ENCODE data around the gene RIPK3.

The RIPK3 gene

DNA sequence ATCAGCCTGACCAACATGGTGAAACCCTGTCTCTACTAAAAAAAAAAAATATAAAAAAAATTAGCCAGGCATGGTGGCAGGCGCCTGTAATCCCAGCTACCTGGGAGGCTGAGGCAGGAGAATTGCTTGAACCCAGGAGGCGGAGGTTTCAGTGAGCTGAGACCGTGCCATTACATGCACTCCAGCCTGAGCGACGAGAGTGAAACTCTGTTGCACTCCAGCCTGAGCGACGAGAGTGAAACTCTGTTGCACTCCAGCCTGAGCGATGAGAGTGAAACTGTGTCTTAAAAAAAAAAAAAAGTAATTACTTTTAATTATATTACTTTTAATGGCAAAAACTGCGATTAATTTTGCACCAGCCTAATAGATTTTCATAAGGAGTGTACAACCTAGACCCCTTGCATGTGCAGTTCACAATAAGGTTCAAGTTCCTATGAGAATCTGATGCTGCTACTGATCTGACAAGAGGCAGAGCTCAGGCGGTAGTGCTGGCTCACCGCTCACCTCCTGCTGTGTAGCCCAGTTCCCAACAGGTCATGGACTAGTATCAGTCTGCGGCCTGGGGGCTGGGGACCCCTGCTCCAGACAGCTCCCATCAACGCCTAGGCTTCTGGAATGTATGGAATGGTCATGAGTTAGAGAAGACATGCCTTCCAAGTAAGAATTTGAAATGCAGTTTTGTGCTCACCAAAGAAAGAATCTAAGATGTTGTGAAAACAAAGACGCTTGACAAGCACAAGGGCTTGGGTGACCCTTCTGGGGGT is 18.4 kb downstream of the RIPK3 start:
- no peak for DNase-seq (ENCODE audit: low read depth)

DNA sequence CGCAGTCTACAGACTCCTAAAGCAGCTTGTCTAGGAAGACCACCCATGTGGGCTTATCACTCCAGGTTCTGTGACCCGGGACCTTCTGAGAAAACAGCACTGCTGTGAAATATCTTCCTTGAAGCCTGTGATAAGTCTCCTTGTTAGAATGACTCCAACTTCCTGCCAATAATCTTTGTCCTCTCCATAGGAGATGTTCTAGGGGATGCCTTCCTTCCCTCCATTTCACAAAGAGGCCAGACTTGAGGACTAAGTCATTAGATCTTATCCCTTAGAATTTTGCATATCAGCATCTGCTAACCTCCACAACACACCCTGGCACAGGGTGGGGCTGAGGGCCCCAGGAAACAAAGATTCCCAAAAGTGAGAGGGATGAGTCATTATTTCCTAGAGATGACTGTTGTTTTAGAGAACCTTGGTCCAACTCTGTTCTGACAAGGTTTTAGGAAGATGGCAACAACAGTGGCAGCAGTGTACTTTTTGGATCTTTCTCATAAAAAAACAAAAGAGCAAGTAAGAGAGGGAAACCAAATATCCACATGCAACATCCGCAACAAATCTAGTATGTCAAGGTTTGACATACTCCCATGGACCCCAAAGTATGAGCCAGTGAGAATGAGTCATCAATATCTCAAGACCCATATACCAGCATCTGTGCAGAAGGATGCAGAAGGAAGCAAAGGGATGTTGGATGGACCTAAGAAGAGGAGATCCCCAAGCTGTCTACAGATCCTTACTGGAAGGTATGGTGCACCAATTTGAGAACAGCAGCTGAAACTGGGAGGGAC is 22.5 kb downstream of the RIPK3 start:
- no peak for DNase-seq (ENCODE audit: low read depth)

DNA sequence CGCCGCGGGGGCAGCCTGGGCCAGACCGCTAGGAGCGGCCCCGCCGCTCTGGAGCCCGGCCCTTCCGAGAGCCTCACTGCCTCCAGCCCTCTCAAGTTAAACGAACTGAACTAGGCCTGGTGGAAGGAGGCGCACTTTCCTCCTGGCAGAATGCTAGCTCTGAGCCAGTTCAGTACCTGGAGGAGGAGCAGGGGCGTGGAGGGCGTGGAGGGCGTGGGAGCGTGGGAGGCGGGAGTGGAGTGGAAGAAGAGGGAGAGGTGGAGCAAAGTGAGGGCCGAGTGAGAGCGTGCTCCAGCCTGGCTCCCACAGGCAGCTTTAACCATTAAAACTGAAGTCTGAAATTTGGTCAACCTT is 23.2 kb downstream of the RIPK3 start:
- DNase-seq (ENCODE audit: low read depth) = no peak

DNA sequence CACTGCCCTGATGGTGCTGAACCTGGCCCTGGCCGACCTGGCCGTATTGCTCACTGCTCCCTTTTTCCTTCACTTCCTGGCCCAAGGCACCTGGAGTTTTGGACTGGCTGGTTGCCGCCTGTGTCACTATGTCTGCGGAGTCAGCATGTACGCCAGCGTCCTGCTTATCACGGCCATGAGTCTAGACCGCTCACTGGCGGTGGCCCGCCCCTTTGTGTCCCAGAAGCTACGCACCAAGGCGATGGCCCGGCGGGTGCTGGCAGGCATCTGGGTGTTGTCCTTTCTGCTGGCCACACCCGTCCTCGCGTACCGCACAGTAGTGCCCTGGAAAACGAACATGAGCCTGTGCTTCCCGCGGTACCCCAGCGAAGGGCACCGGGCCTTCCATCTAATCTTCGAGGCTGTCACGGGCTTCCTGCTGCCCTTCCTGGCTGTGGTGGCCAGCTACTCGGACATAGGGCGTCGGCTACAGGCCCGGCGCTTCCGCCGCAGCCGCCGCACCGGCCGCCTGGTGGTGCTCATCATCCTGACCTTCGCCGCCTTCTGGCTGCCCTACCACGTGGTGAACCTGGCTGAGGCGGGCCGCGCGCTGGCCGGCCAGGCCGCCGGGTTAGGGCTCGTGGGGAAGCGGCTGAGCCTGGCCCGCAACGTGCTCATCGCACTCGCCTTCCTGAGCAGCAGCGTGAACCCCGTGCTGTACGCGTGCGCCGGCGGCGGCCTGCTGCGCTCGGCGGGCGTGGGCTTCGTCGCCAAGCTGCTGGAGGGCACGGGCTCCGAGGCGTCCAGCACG is 23.8 kb downstream of the RIPK3 start:
- DNase-seq (ENCODE audit: low read depth) = no peak

GRCh38 chr14:24315243-24315806 is 24.5 kb downstream of the RIPK3 start:
- no peak for DNase-seq (ENCODE audit: low read depth)

- DNase-seq (ENCODE audit: low read depth) = no peak
Observed at GRCh38 chr14:24314377-24315193, 25.2 kb downstream of the RIPK3 start.

DNA sequence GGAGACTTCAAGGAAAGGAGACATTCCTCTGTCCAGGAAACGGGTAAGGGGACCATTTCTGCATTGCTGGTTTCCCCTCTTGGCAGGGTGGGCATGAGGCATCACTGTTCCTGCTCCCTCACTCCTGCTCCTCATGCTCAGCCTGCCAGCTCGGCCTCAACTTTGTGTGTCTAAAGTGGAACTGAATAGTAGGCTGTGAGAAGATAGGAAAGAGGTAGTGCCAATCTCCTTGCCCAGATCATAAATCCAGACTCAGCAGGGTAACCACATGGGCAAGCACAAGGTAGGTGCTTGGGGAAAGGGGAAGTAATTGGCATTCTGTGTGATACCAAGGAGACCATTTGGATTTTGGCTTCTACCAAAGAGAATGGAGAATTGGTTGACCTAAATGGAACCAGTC is 25.9 kb downstream of the RIPK3 start:
- no peak for DNase-seq (ENCODE audit: low read depth)

DNA sequence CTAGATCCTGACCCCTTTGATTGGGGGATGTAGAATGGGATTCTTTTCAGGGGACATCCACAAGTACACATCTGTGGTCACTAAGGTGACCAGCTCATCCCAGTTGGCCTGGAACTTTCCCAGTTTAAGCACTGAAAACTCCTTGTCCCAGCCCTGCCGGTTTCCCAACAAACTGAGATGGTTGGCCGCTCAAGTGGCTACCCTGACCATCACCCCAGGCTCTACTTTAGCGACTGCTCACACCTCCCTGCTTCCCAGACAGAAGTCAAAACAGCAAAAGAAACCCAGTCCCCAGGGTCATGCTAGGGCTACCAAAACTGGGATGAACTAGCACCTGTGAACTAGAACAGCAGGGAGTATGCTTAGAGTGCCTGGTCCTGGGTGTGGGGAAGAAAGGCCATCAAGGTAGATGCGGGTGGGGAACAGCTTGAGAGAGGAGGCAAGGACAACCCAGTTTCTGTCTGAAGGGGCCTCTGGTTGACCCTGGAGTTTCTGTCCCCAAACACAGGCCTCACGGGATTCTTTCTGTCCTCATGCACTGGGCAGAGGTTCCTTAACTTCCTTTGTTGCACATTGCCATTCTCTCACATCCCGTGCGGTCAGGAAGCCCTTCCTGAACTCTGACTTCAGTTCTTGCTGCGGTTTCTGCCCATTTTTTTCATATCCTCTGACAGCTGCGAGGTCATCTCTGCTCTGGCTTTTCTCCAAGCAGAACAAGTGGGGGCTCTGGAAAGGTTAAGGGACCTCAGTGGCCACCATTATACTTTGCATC is 26.9 kb downstream of the RIPK3 start:
- no peak for DNase-seq (ENCODE audit: low read depth)

DNA sequence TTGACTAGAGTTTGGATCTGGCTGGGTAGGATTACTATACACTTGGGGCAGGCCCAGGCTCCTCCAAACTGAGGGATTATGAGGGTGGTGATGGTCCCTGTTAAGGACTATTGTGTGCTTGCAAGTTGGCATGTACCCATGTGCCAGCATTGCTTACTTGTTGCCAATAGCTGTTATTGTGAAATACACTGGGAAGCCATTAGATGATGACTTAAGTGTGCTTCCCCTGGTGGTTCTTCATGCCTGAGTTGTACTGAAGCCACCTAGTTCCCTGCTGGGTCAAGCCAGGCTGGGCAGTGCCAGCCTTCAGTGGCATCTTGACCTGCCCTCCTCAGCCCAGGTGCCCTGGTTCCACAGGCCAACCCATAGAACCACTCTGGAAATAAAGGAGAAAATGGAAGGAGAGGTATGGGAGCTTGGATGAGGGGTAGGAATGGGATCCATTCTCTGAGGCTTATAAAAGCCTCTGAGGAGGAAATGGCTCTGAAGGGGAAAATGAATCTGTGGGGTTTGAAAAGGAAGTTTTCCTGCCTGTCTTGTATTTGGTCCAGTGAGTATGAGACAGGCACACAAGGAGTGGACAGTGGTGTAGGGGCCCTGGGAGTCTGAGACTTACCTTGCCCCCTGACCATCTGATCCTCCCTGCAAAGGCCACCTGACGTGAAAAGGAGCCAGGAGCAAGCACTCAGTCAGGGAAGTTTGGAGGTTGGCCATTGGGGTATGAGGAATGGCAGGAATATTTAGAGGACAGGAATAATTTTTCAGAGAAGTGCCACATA is 27.8 kb downstream of the RIPK3 start:
- DNase-seq (ENCODE audit: low read depth) = no peak

GRCh38 chr14:24310646-24311604 is 28.9 kb downstream of the RIPK3 start, which contains the start of gene LTB4R:
Gene LTB4R, plus strand, starts transcription at chr14:24311502. Its CDS starts 4,150 bp downstream, at chr14:24315652.
- peak; percentile 41 for DNase-seq (ENCODE audit: low read depth)

DNA sequence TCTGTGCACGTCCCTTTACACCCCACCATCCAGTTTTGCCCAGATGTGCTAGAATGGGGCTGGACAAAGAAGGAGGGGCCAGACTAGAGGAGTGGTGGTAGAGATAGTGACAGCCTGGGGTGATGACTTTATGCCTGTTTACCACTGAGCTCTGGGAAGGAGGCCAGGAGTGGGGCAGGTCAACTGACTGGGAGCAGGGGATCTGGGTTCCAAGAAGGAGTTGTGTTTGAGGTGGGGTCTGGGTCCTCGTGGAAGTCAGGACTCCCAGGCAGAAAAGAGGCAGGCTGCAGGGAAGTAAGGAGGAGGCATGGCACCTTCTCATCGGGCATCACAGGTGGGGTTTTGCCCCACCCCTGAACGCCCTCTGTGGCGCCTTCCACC is 29.5 kb downstream of the RIPK3 start:
- DNase-seq (ENCODE audit: low read depth) = no peak

DNA sequence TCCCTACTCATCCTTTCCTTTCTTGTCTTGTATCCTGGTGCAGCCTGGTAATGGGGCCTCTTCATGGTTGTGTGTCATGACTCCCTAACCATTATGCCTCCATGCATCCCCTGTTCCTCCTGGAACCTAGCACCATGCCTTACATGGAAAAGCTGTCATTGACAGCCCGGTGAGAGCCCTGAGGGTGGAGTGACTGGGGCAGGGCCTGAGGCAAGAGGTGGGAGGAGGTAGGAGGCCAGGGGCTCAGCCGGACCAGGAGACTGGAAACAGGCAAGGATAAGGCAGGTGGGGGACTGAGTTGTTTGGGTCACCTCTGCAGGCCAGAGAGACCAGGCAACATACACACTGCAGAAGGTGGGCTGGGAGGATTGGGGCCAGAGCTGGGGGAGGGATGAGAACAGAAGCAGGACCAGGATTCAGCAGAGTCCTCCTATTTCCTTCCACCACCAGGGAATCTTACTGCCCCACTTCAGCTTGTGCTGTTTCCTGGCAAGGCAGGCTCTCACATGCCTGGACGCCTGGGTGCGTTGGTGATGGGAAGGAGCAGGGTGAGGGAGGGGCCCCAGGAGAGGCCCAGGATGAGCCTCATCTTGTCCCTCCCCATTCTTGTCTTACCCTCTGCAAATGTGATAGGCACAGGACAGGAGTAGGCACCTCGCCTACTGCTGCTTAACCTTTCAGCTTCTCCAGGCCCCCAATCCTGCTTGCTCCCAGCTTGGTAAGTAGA is 30.1 kb downstream of the RIPK3 start, which contains the start of gene LTB4R2:
Gene LTB4R2, plus strand, starts transcription at position 603 of the 727 bp plus-strand sequence. CDS start 525 bp downstream, outside the sequence.
- no peak for DNase-seq (ENCODE audit: low read depth)

DNA sequence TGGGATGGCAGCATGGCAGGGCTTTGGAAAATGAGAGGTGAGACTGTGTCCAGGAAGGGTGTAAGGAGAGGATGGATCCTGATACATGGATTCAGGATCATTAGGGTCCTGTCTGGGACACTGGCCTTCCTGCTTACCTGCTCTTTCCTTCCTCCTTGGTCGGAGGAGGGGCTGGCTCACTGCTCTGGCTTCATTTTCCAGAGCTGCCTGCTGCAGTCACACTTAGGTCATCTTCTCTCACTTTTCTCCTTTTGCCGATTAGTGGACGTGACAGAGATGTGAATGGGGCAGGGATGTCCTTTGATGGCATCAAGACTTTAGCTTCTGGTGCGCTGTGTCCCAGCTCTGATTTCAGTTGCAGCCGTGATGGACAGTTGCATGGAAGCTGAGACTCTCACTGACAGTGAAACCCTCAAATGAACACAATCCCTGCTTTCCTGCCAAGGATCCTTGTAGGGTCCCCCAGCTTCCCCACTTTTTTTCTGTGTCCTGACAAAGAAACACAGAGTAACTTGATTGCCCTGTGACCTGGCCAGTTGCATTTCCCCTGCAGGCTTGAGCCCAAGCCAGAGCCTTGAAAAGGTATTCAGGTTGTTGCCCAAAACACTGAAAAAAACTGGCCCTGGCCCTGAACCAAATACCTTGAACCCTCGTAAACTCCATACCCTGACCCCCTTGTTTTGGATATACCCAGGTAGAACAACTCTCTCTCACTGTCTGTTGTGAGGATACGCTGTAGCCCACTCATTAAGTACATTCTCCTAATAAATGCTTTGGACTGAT is 31.3 kb downstream of the RIPK3 start:
- no peak for DNase-seq (ENCODE audit: low read depth)

GRCh38 chr14:24307575-24308341 is 32.0 kb downstream of the RIPK3 start, which contains the start of gene CIDEB:
Gene CIDEB, minus strand, starts transcription at chr14:24307977. Its CDS starts 119 bp downstream, at chr14:24307858.
- DNase-seq (ENCODE audit: low read depth) = peak; percentile 53

DNA sequence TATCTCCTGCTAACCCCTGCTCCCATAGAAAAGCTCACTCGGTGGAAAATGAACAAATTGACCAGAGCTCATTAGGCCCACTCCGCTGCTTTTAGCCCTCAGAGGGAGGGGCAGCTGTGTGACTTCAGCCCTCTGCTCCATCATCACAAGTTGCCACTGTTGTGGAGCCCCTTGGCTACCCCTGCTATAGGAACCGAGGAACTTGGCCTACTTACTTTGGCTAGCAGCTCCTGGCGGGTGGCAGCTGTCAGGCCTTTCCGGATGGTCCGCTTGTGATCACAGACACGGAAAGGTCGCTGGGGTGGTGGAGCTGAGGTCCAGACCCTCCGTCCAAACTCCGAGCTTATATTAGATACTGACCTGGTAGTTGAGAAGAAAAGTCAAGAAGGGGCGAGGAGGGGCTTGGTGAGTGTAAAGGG is 32.6 kb downstream of the RIPK3 start:
- DNase-seq (ENCODE audit: low read depth) = no peak

DNA sequence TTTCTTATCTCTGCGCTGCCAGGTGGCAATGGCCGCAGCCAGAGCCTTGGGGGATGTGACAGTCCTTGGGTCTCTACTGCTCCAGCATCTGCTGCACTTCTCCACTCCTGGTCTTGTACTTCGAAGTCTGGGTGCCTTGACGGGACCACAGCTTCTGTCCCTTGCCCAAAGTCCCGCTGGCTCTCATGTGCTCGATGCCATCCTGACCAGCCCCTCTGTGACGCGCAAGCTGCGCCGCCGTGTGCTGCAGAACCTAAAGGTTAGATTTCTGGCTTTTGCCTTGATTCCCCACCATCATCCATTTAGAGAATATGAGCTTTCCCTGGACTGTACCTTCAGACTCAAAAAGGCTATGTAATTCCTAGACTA is 35.8 kb downstream of the RIPK3 start:
- no peak for DNase-seq (ENCODE audit: low read depth)

Measured in activated T-cell treated with anti-CD3 and anti-CD28 coated beads for 1 hour (primary cell).